ENCODE data around the gene IGF2BP1.

IGF2BP1 gene

DNA sequence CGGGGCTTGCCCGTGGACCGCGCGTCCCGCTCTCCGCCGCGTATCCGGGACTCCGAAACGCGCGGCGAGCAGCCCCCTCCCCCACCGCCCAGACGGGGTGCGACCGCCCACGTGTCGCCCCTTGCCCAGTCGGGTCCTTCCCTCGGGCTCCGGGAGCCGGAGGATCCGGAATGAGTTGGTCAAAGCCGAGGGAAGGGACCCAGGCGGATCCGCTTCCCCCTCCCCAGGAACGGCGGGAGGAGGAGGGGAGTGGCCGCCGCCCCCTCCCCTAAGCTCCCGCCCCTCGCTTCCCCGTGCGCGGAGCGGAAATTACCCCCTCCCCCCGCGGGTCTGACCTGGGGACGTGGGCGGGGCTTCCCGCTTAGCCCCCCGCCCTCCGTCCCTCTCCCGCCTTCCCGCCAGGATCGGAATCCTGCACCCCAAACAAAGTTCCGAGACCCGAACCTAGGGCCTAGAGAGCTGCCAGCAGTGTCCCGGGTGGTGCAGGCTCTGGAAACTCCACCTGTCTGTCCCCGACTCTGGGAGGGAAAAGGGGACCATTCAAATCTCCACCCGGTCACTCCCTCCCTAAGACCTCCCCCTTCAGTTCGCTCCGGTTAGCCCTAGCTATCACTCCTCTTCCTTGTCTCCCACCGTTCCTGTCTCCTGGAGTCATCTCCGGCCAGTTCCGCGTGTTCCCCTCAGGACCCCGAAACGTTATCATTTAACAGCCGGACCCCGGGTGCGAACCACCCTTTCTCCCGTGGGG is 1.0 kb upstream of the IGF2BP1 start:
- no peak for DNase-seq (ENCODE audit: insufficient read length, low spot score)
- TF ChIP-seq, protein P1, sequence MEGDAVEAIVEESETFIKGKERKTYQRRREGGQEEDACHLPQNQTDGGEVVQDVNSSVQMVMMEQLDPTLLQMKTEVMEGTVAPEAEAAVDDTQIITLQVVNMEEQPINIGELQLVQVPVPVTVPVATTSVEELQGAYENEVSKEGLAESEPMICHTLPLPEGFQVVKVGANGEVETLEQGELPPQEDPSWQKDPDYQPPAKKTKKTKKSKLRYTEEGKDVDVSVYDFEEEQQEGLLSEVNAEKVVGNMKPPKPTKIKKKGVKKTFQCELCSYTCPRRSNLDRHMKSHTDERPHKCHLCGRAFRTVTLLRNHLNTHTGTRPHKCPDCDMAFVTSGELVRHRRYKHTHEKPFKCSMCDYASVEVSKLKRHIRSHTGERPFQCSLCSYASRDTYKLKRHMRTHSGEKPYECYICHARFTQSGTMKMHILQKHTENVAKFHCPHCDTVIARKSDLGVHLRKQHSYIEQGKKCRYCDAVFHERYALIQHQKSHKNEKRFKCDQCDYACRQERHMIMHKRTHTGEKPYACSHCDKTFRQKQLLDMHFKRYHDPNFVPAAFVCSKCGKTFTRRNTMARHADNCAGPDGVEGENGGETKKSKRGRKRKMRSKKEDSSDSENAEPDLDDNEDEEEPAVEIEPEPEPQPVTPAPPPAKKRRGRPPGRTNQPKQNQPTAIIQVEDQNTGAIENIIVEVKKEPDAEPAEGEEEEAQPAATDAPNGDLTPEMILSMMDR (IDR thresholded peaks at IDR 0.05; ENCODE audit: insufficient read depth, missing control alignments): no peak
- FAIRE-seq: no peak

DNA sequence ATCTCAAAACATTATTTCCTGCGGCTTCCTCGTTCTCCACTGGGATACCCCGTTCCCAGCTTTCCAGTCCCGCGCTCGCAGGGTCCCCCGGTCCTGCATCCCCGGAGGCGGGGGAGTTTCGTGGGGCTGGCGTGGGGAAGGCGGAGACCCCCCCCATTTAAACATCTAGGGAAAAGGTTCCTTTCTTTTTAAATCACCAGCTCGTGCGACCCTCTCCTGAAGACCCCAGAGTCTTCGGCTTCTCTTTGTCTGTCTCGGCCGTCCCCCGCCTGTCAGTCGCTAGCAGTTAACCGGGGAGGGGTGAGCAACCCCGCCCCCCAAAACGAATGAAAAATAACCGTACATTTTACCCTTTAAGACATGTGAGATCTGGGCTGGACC is 473 bp upstream of the IGF2BP1 start:
- no peak for FAIRE-seq
- no peak for DNase-seq (ENCODE audit: insufficient read length, low spot score)
- TF ChIP-seq, protein P1 (IDR thresholded peaks at IDR 0.05; ENCODE audit: insufficient read depth, missing control alignments): no peak

DNA sequence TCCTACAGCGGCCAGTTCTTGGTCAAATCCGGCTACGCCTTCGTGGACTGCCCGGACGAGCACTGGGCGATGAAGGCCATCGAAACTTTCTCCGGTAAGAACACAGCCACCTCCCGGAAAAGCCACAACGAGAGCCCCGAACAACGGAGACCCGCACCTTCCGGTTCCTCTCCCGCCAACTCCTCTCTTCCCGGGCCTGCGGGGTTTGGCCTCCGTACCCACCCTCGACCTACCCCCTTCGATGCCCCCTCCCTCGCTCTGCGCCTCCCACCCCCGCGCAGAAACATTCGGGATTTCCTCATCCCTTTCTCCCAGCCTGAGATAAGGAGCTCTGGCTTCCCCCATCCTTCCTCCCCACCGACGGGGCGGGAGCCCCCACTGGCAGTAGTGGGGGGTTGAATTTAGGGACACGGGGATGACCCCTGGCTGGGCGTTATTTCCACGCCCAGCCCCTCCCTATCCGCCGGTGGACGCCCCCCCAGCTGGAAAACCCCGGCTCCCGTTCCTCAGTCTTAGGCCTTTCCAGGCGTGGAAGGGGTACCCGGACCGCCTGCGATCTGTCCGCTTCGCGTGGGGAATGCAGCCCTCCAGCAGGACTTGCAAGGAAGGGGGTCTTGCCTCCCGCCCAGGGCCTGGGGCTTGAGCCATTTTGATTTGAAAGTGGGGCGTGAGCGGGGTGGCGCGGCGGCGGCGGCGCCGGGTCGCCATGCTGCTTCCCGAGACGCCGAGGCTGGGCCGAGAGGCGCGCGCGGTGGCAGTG is 822 bp downstream of the IGF2BP1 start:
- DNase-seq (ENCODE audit: insufficient read length, low spot score) (no peak), FAIRE-seq (no peak)
- TF ChIP-seq, protein P1 (IDR thresholded peaks at IDR 0.05; ENCODE audit: insufficient read depth, missing control alignments): no peak

DNA sequence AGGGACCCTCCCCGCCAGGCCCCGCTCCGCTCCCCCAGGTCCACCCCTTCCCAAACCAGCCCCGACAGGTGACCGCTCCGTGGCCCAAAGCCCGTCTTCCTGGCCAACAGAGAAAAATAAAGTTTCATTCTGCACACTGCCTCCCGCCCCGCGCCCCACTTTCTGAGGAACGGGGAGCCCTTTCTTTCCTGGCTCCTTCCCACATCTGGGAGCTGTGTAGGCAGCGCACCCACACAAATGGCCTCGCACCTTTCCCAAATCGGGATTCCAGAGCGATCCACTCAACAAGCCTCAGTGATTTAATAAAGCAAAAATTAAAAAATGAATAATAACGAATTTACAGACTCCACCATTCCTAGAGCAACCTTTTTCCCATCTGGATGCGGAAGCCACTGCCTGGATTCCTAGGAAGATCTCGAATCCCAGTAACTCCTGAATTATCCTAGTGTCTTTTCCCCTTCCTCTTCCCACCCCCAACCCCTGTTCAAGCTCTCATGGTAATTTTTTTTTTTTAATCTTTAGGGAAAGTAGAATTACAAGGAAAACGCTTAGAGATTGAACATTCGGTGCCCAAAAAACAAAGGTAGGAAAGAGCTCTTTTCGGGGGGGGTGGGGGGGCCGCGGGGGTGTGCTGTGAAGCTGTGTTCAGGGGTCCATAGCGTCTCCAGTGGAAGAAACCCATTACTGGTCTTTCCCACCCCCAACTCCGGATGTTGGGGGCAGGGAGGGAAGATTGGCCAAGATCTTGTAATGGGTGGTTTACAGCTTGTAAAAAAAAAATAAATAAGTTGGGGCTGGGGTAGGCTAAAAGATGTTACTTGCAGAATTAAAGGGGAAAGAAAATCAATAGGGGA is 1.6 kb downstream of the IGF2BP1 start:
- FAIRE-seq: no peak
- TF ChIP-seq, protein P1 (IDR thresholded peaks at IDR 0.05; ENCODE audit: insufficient read depth, missing control alignments): no peak
- no peak for DNase-seq (ENCODE audit: insufficient read length, low spot score)

GRCh38 chr17:49000943-49001342 is 3.8 kb downstream of the IGF2BP1 start:
- TF ChIP-seq, protein P1 (IDR thresholded peaks at IDR 0.05; ENCODE audit: insufficient read depth, missing control alignments): no peak
- DNase-seq (ENCODE audit: insufficient read length, low spot score) (no peak), FAIRE-seq (no peak)

GRCh38 chr17:49001671-49002070 is 4.5 kb downstream of the IGF2BP1 start:
- FAIRE-seq: no peak
- TF ChIP-seq, protein P1 (IDR thresholded peaks at IDR 0.05; ENCODE audit: insufficient read depth, missing control alignments): no peak
- DNase-seq (ENCODE audit: insufficient read length, low spot score): no peak
